IMR-90 (cell line): ENCODE measurements around the gene OGFOD2. TPM values are rescaled to one million over a fixed set of nuclear protein-coding genes. Genes with fewer than 3 reads are reported as not detected.
A peak's percentile ranks its signal among the peaks of the same experiment; 100 is the strongest.

Source experiments
- ATAC-seq: fragments of 200-7000 bp; cut with Tn5 transposase; 2 replicates; pipeline ENCODE4 v1.9.1; 2020; ENCODE audit warnings: low read depth, mild to moderate bottlenecking, moderate library complexity
- BruUV-seq: library from RNA; stranded (reverse); fragments of 400-500 nt; replicated peaks from 2 replicates; lab custom pipeline; 2021; lab: Mats Ljungman, UMichigan
- CTCF ChIA-PET: fragments of 300-600 bp; formaldehyde crosslinking; extraction: SDS; loops from one replicate; lab custom pipeline; 2021; ENCODE audit warnings: antibody characterized with exemption; lab: Yijun Ruan, JAX
- POLR2A ChIA-PET: fragments of 300-600 bp; sonication (Branson Sonifier 250); formaldehyde crosslinking; loops from one replicate; lab custom pipeline; 2022; ENCODE audit warnings: antibody characterized with exemption; ENCODE audit not compliant: unreplicated experiment; lab: Charles Lee
- DNase-seq: peaks from one replicate; pipeline ENCODE4 v3.0.0; 2013
- H2AFZ ChIP-seq: replicated peaks from 2 replicates; pipeline ENCODE3; 2013; ENCODE audit warnings: low read length, mild to moderate bottlenecking; ENCODE audit not compliant: poor library complexity
- H2AK5ac ChIP-seq: 2 replicates; pipeline ENCODE4 v1.6.1; 2013; ENCODE audit warnings: low read depth, low read length, inconsistent platforms
- H2AK9ac ChIP-seq: replicated peaks from 2 replicates; pipeline ENCODE3; 2013; ENCODE audit warnings: mild to moderate bottlenecking, low read depth, low read length, moderate library complexity; ENCODE audit not compliant: poor library complexity
- H2BK120ac ChIP-seq: 2 replicates; pipeline ENCODE4 v1.6.1; 2013; ENCODE audit warnings: low read depth, low read length, inconsistent platforms
- H2BK15ac ChIP-seq: 3 replicates; pipeline ENCODE4 v1.6.1; 2013; ENCODE audit warnings: low read depth, low read length, inconsistent platforms
- H2BK20ac ChIP-seq: 2 replicates; pipeline ENCODE4 v1.6.1; 2013; ENCODE audit warnings: low read depth, mild to moderate bottlenecking, inconsistent platforms, low read length, moderate library complexity
- H2BK5ac ChIP-seq: 2 replicates; pipeline ENCODE4 v1.6.1; 2013; ENCODE audit warnings: mild to moderate bottlenecking, low read depth, low read length, inconsistent platforms; ENCODE audit not compliant: poor library complexity, severe bottlenecking
- H3K14ac ChIP-seq: replicated peaks from 2 replicates; pipeline ENCODE4 v1.6.1; 2013; ENCODE audit warnings: low read depth, low read length, inconsistent platforms
- H3K18ac ChIP-seq: 2 replicates; pipeline ENCODE4 v1.6.1; 2013; ENCODE audit warnings: low read depth, low read length, control low read depth
- H3K23ac ChIP-seq: 2 replicates; pipeline ENCODE4 v1.6.1; 2013; ENCODE audit warnings: low read depth, low read length, inconsistent platforms
- H3K27ac ChIP-seq: 2 replicates; pipeline ENCODE4 v1.5.1; 2013; ENCODE audit warnings: mild to moderate bottlenecking, control low read depth, low read length; ENCODE audit not compliant: insufficient read depth
- H3K27me3 ChIP-seq: 2 replicates; pipeline ENCODE4 v1.6.1; 2013; ENCODE audit warnings: low read length; ENCODE audit not compliant: control insufficient read depth, insufficient read depth
- H3K36me3 ChIP-seq: 2 replicates; pipeline ENCODE4 v1.6.1; 2013; ENCODE audit warnings: low read length, mixed read lengths; ENCODE audit not compliant: control insufficient read depth, insufficient read depth
- H3K4ac ChIP-seq: 2 replicates; pipeline ENCODE4 v1.6.1; 2013; ENCODE audit warnings: low read depth, low read length, inconsistent platforms
- H3K4me1 ChIP-seq: 2 replicates; pipeline ENCODE4 v1.6.1; 2013; ENCODE audit warnings: low read length, mixed read lengths; ENCODE audit not compliant: control insufficient read depth, insufficient read depth
- H3K4me2 ChIP-seq: 2 replicates; pipeline ENCODE4 v1.6.1; 2013; ENCODE audit warnings: low read depth, mild to moderate bottlenecking, control low read depth, low read length, moderate library complexity
- H3K4me3 ChIP-seq: 2 replicates; pipeline ENCODE4 v1.5.1; 2013; ENCODE audit warnings: low read depth, mild to moderate bottlenecking, control low read depth, low read length, moderate library complexity; ENCODE audit not compliant: insufficient read depth
- H3K56ac ChIP-seq: 2 replicates; pipeline ENCODE4 v1.6.1; 2013; ENCODE audit warnings: low read length, inconsistent platforms; ENCODE audit not compliant: insufficient read depth; ENCODE audit errors: extremely low read depth
- H3K79me1 ChIP-seq, 2 experiments: 2 replicates each; pipeline ENCODE4 v1.6.1; 2013; ENCODE audit warnings: low read length in 2 of 2, inconsistent platforms in 1 of 2, low read depth in 1 of 2
- H3K9ac ChIP-seq: 2 replicates; pipeline ENCODE4 v1.6.1; 2013; ENCODE audit warnings: low read depth, low read length, control low read depth
- H3K9me1 ChIP-seq: 2 replicates; pipeline ENCODE4 v1.6.1; 2013; ENCODE audit warnings: low read length, inconsistent platforms; ENCODE audit not compliant: insufficient read depth
- H3K9me3 ChIP-seq: 2 replicates; pipeline ENCODE4 v1.6.1; 2013; ENCODE audit warnings: low read length; ENCODE audit not compliant: control insufficient read depth, insufficient read depth
- H4K20me1 ChIP-seq: 2 replicates; pipeline ENCODE4 v1.6.1; 2013; ENCODE audit warnings: low read length, inconsistent platforms; ENCODE audit not compliant: insufficient read depth
- H4K5ac ChIP-seq: 2 replicates; pipeline ENCODE4 v1.6.1; 2013; ENCODE audit warnings: mild to moderate bottlenecking, low read depth, low read length, control low read depth
- H4K8ac ChIP-seq, 2 experiments: 2 replicates each; pipeline ENCODE4 v1.6.1; 2013; ENCODE audit warnings: low read depth in 2 of 2, low read length in 2 of 2, control low read depth in 1 of 2, inconsistent platforms in 1 of 2
- H4K91ac ChIP-seq: 2 replicates; pipeline ENCODE4 v1.6.1; 2013; ENCODE audit warnings: low read depth, low read length, inconsistent platforms; ENCODE audit not compliant: insufficient read depth
- RCOR1 ChIP-seq: IDR thresholded peaks from 2 replicates; pipeline ENCODE4 v1.6.1; 2012; ENCODE audit warnings: mild to moderate bottlenecking, low read length, improper control_type of control experiment; ENCODE audit not compliant: insufficient replicate concordance
- WGBS, 2 experiments: methylation state at CpG; one replicate each; pipeline versions ENCODE4 v1.1.5 to v1.1.7; 2013; ENCODE audit warnings: missing lambda C conversion rate in 2 of 2; ENCODE audit not compliant: insufficient read length in 1 of 2; ENCODE audit errors: extremely low coverage in 2 of 2; 5-methylcytosine and 5-hydroxymethylcytosine counted together
- dilution Hi-C: fragments of 300-500 bp; cut with HindIII; formaldehyde crosslinking; loops from one replicate; pipeline ENCODE4 v1.14.3; 2018; ENCODE audit warnings: low sequenced_read_pairs; ENCODE audit not compliant: unreplicated experiment
- in situ Hi-C: fragments of 300-500 bp; cut with MboI; formaldehyde crosslinking; loops from 3 replicates; pipeline ENCODE4 v1.14.3; 2019; ENCODE audit warnings: low sequenced_read_pairs, inconsistent platforms, mixed read lengths
- intact Hi-C: fragments of 100-400 bp; cut with micrococcal nuclease; formaldehyde crosslinking; loops from 2 replicates; pipeline ENCODE4 v1.10.0; 2022
- polyA plus RNA-seq, 3 experiments: library from polyadenylated mRNA; depleted of rRNA; stranded (reverse); fragments of >200 nt; gene quantifications; 2 replicates each; pipeline ENCODE4 v1.2.3, GENCODE V29; 2012; ENCODE audit warnings: low replicate concordance in 1 of 3
- total RNA-seq: library from RNA; depleted of rRNA; stranded (reverse); fragments of >200 nt; gene quantifications from 2 replicates; pipeline ENCODE4 v1.2.3, GENCODE V29; 2012

OGFOD2 gene
- total and polyA plus RNA-seq, 2 of the 4 experiments (the other 2 are of a cell fraction), result 4.3 to 18.2 TPM

DNA sequence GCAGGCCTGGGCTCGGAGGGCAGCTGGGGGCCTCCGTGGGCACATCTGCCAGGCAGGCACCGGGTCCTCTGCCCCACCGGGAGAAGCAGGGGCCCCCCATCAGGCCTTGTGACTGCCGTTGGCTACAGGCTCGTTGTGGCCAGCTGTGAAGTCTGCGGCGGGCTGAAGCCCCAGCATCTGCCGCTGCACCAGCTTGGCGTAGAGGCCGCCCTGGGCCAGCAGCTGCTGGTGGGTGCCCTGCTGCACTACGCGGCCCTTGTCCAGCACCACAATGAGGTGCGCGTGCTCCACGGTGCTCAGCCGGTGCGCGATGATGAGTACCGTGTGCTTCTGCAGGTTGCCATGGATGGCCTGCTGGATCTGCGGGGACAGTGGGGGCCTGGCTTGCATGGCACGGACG, 45.2 kb upstream of the OGFOD2 start:
- H3K18ac ChIP-seq, result no peak overlapping the region
- H3K27me3 ChIP-seq, result no peaks in the 10 kb centered on the region
- ChIA-PET CTCF (no interaction called here), POLR2A (no interaction called here)
- H3K23ac ChIP-seq, result no peak overlapping the region
- no peak overlapping the region for H2AK9ac ChIP-seq
- no peaks in the 10 kb centered on the region for H3K4me1 ChIP-seq
- dilution Hi-C loops, result no loop called here
- in situ Hi-C loops, result no loop called here
- H2AFZ ChIP-seq, result peak overlapping the region; percentile 51
- H2BK5ac ChIP-seq, result no peak overlapping the region
- H3K4me2 ChIP-seq, result no peak overlapping the region
- no peak overlapping the region for H2BK15ac ChIP-seq
- H3K27ac ChIP-seq, result no peak overlapping the region
- DNase-seq, result no peak
- intact Hi-C loops, result no loop called here
- no peak overlapping the region for H4K5ac ChIP-seq
- H4K91ac ChIP-seq, result no peak overlapping the region
- H3K9ac ChIP-seq, result no peak overlapping the region
- H3K56ac ChIP-seq, result no peak overlapping the region
- no peak overlapping the region for H2BK120ac ChIP-seq
- no peak overlapping the region for H2BK20ac ChIP-seq
- H3K36me3 ChIP-seq, result peaks cover 2% of the 10 kb centered on the region
- 90% methylated on average over 16 of the region's 23 CpGs; no CpG with 5 or more reads in 1 of the 2 experiments for WGBS, 2 experiments
- no peak overlapping the region for H3K4me3 ChIP-seq
- no peaks in the 10 kb centered on the region for H3K9me3 ChIP-seq
- no peak for ATAC-seq
- no peak overlapping the region for H2AK5ac ChIP-seq
- H3K79me1 ChIP-seq, result no peaks in the 10 kb centered on the region
- H4K20me1 ChIP-seq, result no peaks in the 10 kb centered on the region
- no peak for TF ChIP-seq RCOR1
- no TSS peak for BruUV-seq
- no peak overlapping the region for H3K4ac ChIP-seq
- no peak overlapping the region for H3K14ac ChIP-seq
- no peak overlapping the region for H4K8ac ChIP-seq
- no peaks in the 10 kb centered on the region for H3K9me1 ChIP-seq
